GM12878 (cell line): ENCODE results near the gene YEATS4. TPM values are rescaled to one million over a fixed set of nuclear protein-coding genes. Genes with fewer than 3 reads are reported as not detected.

Experiments
- ATAC-seq: fragments of 200-7000 bp; cut with Tn5 transposase; 3 replicates; pipeline ENCODE4 v1.9.1; 2020; ENCODE audit warnings: mild to moderate bottlenecking, moderate library complexity
- BruUV-seq: library from RNA; stranded (reverse); fragments of 400-500 nt; replicated peaks from 2 replicates; lab custom pipeline; 2021; lab: Mats Ljungman, UMichigan
- CTCF ChIA-PET: fragments of 300-600 bp; sonication (Branson Sonifier 250); formaldehyde crosslinking; extraction: SDS; loops from one replicate; lab custom pipeline; 2021; ENCODE audit warnings: inconsistent platforms; lab: Yijun Ruan, JAX
- POLR2A ChIA-PET: fragments of 350-600 bp; formaldehyde crosslinking; extraction: SDS; loops from one replicate; lab custom pipeline; 2021; ENCODE audit warnings: inconsistent platforms; lab: Charles Lee
- RAD21 ChIA-PET: fragments of 300-600 bp; sonication (Branson Sonifier 250); formaldehyde crosslinking; loops from one replicate; lab custom pipeline; 2023; ENCODE audit warnings: antibody characterized with exemption; ENCODE audit not compliant: unreplicated experiment; lab: Charles Lee
- SMC1A ChIA-PET: fragments of 300-600 bp; sonication (Branson Sonifier 250); formaldehyde crosslinking; loops from one replicate; lab custom pipeline; 2023; ENCODE audit not compliant: unreplicated experiment, uncharacterized antibody; lab: Charles Lee
- DNase-seq: peaks from one replicate; pipeline ENCODE4 v3.0.0-alpha.2; 2011; ENCODE audit warnings: low read depth, low spot score
- FAIRE-seq: peaks from 3 replicates; lab custom pipeline; 2011; peaks lifted over from hg19 to GRCh38; lab: Jason Lieb, UNC
- H2AFZ ChIP-seq: 2 replicates; pipeline ENCODE4 v1.6.0; 2011; ENCODE audit warnings: low read depth, low read length, control low read depth; ENCODE audit not compliant: control insufficient read depth
- H3K27ac ChIP-seq: 2 replicates; pipeline ENCODE4 v1.5.1; 2011; ENCODE audit warnings: control low read depth; ENCODE audit not compliant: control insufficient read depth, insufficient read depth
- H3K27me3 ChIP-seq, 2 experiments: replicated peaks in 1 of 2; 2 replicates each; pipeline versions ENCODE4 v1.6.0 to v1.6.1; 2011; ENCODE audit warnings: low read length in 1 of 2; ENCODE audit not compliant: control insufficient read depth in 2 of 2, insufficient read depth in 2 of 2
- H3K36me3 ChIP-seq, 2 experiments: 2 replicates each; pipeline ENCODE4 v1.5.1; 2011; ENCODE audit warnings: low read length in 1 of 2; ENCODE audit not compliant: control insufficient read depth in 2 of 2, insufficient read depth in 2 of 2
- H3K4me1 ChIP-seq: 2 replicates; pipeline ENCODE4 v1.6.1; 2011; ENCODE audit warnings: mild to moderate bottlenecking, low read length, moderate library complexity, mixed read lengths; ENCODE audit not compliant: control insufficient read depth, insufficient read depth
- H3K4me2 ChIP-seq: 2 replicates; pipeline ENCODE4 v1.6.0; 2011; ENCODE audit warnings: control low read depth; ENCODE audit not compliant: control insufficient read depth, insufficient read depth
- H3K4me3 ChIP-seq: fragments of 200-600 bp; sonication (generic); 2 replicates; pipeline ENCODE4 v1.5.1; 2016
- H3K79me2 ChIP-seq: 2 replicates; pipeline ENCODE4 v1.6.0; 2011; ENCODE audit warnings: low read length; ENCODE audit not compliant: control insufficient read depth, insufficient read depth
- H3K9ac ChIP-seq: 2 replicates; pipeline ENCODE4 v1.8.0; 2011; ENCODE audit warnings: low read length, control low read depth, mixed read lengths; ENCODE audit not compliant: control insufficient read depth, insufficient read depth
- H3K9me3 ChIP-seq: replicated peaks from 3 replicates; pipeline ENCODE4 v1.5.1; 2011; ENCODE audit warnings: mild to moderate bottlenecking, low read length; ENCODE audit not compliant: control insufficient read depth, insufficient read depth
- H4K20me1 ChIP-seq: 2 replicates; pipeline ENCODE4 v1.6.0; 2011; ENCODE audit not compliant: control insufficient read depth, insufficient read depth
- EZH2 ChIP-seq: IDR thresholded peaks from 2 replicates; pipeline ENCODE4 v1.6.1; 2012; ENCODE audit warnings: low read depth, mild to moderate bottlenecking, control low read depth, inconsistent platforms, low read length, borderline replicate concordance; ENCODE audit not compliant: control insufficient read depth
- HCFC1 ChIP-seq: fragments of 150-350 bp; IDR thresholded peaks from 2 replicates; pipeline ENCODE4 v1.6.1; 2014; ENCODE audit warnings: low read length
- HSF1 ChIP-seq: fragments of 150-350 bp; IDR thresholded peaks from 2 replicates; pipeline ENCODE4 v1.6.1; 2014; ENCODE audit warnings: mild to moderate bottlenecking, low read depth, low read length
- MTA3 ChIP-seq: IDR thresholded peaks from 2 replicates; pipeline ENCODE4 v1.6.1; 2012; ENCODE audit warnings: low read length, inconsistent platforms, borderline replicate concordance
- NR2C2 ChIP-seq: IDR thresholded peaks from 2 replicates; pipeline ENCODE4 v1.6.1; 2011; ENCODE audit warnings: borderline replicate concordance, low read depth; ENCODE audit not compliant: control insufficient read depth, insufficient read length
- RAD21 ChIP-seq: IDR thresholded peaks from 2 replicates; pipeline ENCODE4 v1.6.1; 2011; ENCODE audit warnings: mild to moderate bottlenecking, low read depth, low read length, moderate library complexity; ENCODE audit not compliant: insufficient read depth
- RBBP5 ChIP-seq: fragments of 200-600 bp; sonication (generic); conservative IDR thresholded peaks from 2 replicates; pipeline ENCODE4 v1.6.1; 2016
- RCOR1 ChIP-seq: conservative IDR thresholded peaks from 2 replicates; pipeline ENCODE4 v1.6.1; 2012; ENCODE audit warnings: low read depth, low read length, improper control_type of control experiment
- SMAD1 ChIP-seq: fragments of 450-650 bp; IDR thresholded peaks from 2 replicates; pipeline ENCODE4 v1.6.1; 2018; ENCODE audit warnings: mild to moderate bottlenecking, low read depth; ENCODE audit not compliant: partially characterized antibody
- SMC3 ChIP-seq: IDR thresholded peaks from 2 replicates; pipeline ENCODE4 v1.6.1; 2011; ENCODE audit warnings: low read length, improper control_type of control experiment, borderline replicate concordance
- SPI1 ChIP-seq: IDR thresholded peaks from 2 replicates; pipeline ENCODE4 v1.6.1; 2011; ENCODE audit warnings: low read depth, mild to moderate bottlenecking, low read length, moderate library complexity, borderline replicate concordance; ENCODE audit not compliant: insufficient read depth
- SREBF1 ChIP-seq: IDR thresholded peaks from 2 replicates; pipeline ENCODE4 v1.6.1; 2012; ENCODE audit warnings: mild to moderate bottlenecking, low read length
- STAT1 ChIP-seq: fragments of 450-650 bp; conservative IDR thresholded peaks from 2 replicates; pipeline ENCODE4 v1.6.1; 2014; ENCODE audit warnings: antibody characterized with exemption, mild to moderate bottlenecking
- STAT3 ChIP-seq: IDR thresholded peaks from 2 replicates; pipeline ENCODE4 v1.6.1; 2011; ENCODE audit warnings: low read depth, low read length, improper control_type of control experiment
- ZNF217 ChIP-seq: fragments of 450-650 bp; IDR thresholded peaks from 2 replicates; pipeline ENCODE4 v1.6.1; 2017; ENCODE audit warnings: antibody characterized with exemption, mild to moderate bottlenecking
- ZNF24 ChIP-seq: fragments of 450-650 bp; IDR thresholded peaks from 2 replicates; pipeline ENCODE4 v1.6.1; 2017; ENCODE audit warnings: antibody characterized with exemption, mild to moderate bottlenecking
- WGBS: methylation state at CpG from one replicate; pipeline ENCODE4 v1.1.6; 2016; ENCODE audit warnings: low lambda C conversion rate; ENCODE audit not compliant: insufficient replicate concordance, insufficient coverage; ENCODE audit errors: missing lambda C conversion rate; 5-methylcytosine and 5-hydroxymethylcytosine counted together
- in situ Hi-C: fragments of 300-500 bp; cut with MboI; formaldehyde crosslinking; loops from 9 replicates; pipeline ENCODE4 v1.14.3; 2018; ENCODE audit warnings: mixed read lengths
- intact Hi-C: fragments of 100-400 bp; cut with micrococcal nuclease; formaldehyde crosslinking; loops from one replicate; pipeline ENCODE4 v1.14.2; 2022; ENCODE audit not compliant: unreplicated experiment
- polyA plus RNA-seq, 11 experiments: library from polyadenylated mRNA; depleted of rRNA in 4 of 11; unstranded in 6 of 11; stranded (reverse) in 5 of 11; fragments of >200 nt; fragmentation: Nextera tagmentation in 4 of 11; fragmentation: Illumina TruSeq in 1 of 11; extraction: Ambion mirVana in 4 of 11; extraction: Trizol in 1 of 11; gene quantifications; 1 replicate in 1 of 11; 2 replicates in 10 of 11; pipeline versions ENCODE4 v1.2.1 to v1.2.3, GENCODE V29; 2011 to 2016; ENCODE audit warnings: inconsistent platforms in 2 of 11, missing spikeins in 2 of 11, low read depth in 1 of 11
- total RNA-seq, 4 experiments: library from RNA; depleted of rRNA in 3 of 4; stranded (reverse); fragments of >200 nt in 3 of 4; fragmentation: Illumina TruSeq in 1 of 4; extraction: Trizol in 1 of 4; gene quantifications; 2 replicates each; pipeline versions ENCODE4 v1.2.1 to v1.2.3, GENCODE V29; 2013 to 2021
- TF ChIP-seq, protein P1 (sequence below): IDR thresholded peaks from 2 replicates; pipeline ENCODE4 v1.6.1; 2011; ENCODE audit warnings: borderline replicate concordance, low read depth, mild to moderate bottlenecking, moderate library complexity, low read length; ENCODE audit not compliant: insufficient read depth, poor library complexity, severe bottlenecking

Gene YEATS4
- total and polyA plus RNA-seq, 10 of the 15 experiments (the other 5 are each of a cell fraction or from before 2014, with no cell fraction given), result 23.8 to 45.4 (median 36.8) TPM

DNA sequence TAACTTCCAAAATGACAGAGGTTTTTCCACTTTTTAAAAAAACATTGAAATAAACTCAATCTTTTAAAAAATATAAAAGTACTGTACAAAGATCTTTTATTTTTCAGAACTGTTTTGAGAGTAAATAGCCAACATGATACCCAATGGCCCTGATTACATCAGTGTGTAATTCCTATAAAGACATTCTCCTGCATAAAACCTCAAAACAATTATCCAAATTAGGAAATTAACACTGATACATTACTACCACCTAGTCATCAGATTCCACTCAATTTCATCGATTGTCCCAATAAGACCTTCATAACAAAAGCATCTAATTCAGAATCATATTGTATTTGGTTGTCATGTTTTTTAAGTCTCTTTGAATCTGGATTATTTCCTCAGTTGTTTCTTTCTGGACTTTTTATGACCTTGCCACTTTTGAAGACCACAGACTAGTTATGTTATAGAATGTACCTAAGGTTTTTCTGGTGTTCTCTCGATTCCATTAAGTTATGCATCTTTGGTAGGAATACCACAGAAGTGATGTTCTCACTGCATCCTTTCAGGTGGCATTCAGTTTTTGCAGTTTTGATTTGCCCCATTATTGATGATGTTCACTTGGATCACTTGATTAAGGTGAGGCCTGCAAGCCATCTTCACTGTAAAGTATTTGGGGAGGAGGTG, 4.0 kb upstream of the YEATS4 start:
- H3K9me3 ChIP-seq, result no peaks in the 10 kb centered on the region
- ChIA-PET SMC1A (interaction anchor here (3.8 kb wide), 1 partner anchor 284 kb away, joined by 41 read pairs; no protein-coding TSS in a partner anchor), CTCF (interaction anchor here (1.9 to 3.7 kb wide), 3 partner anchors 8 to 284 kb away, joined by 12 to 93 read pairs (median 21); partner anchors contain the start of gene LYZ), RAD21 (interaction anchor here (3.6 kb wide), 1 partner anchor 284 kb away, joined by 44 read pairs; no protein-coding TSS in a partner anchor), POLR2A (no interaction called here)
- no peak overlapping the region for H3K9ac ChIP-seq
- no peak overlapping the region for H3K27ac ChIP-seq
- FAIRE-seq (no peak), ATAC-seq (no peak), DNase-seq (no peak)
- H3K79me2 ChIP-seq, result peaks cover 9% of the 10 kb centered on the region
- H4K20me1 ChIP-seq, result no peaks in the 10 kb centered on the region
- intact Hi-C loops, result loop anchor here (2.0 to 5.0 kb wide), 4 partner anchors 65 to 523 kb away; partner anchors contain the start of genes CCT2 and RAB3IP
- H3K4me3 ChIP-seq, result no peak overlapping the region
- H3K27me3 ChIP-seq, result no peaks in the 10 kb centered on the region
- no peak overlapping the region for H2AFZ ChIP-seq
- in situ Hi-C loops, result loop anchor here (5.0 kb wide), 2 partner anchors 217 to 282 kb away; no protein-coding TSS in a partner anchor
- BruUV-seq, result no TSS peak
- WGBS, result 44% methylated on average over 2 of the region's 2 CpGs
- no peaks in the 10 kb centered on the region for H3K36me3 ChIP-seq
- H3K4me1 ChIP-seq, result no peaks in the 10 kb centered on the region; the same call in 1 of the 2 replicates
- H3K4me2 ChIP-seq, result no peak overlapping the region
- no peak for TF ChIP-seq HCFC1
- TF ChIP-seq EZH2, result no peak
- no peak for TF ChIP-seq ZNF217
- no peak for TF ChIP-seq NR2C2
- TF ChIP-seq SMAD1, result no peak
- no peak for TF ChIP-seq HSF1
- no peak for TF ChIP-seq RAD21
- TF ChIP-seq SMC3, result no peak
- no peak for TF ChIP-seq MTA3
- TF ChIP-seq STAT1, result no peak
- TF ChIP-seq RCOR1, result no peak
- no peak for TF ChIP-seq ZNF24
- no peak for TF ChIP-seq SPI1
- TF ChIP-seq SREBF1, result no peak
- no peak for TF ChIP-seq RBBP5
- TF ChIP-seq, protein P1, sequence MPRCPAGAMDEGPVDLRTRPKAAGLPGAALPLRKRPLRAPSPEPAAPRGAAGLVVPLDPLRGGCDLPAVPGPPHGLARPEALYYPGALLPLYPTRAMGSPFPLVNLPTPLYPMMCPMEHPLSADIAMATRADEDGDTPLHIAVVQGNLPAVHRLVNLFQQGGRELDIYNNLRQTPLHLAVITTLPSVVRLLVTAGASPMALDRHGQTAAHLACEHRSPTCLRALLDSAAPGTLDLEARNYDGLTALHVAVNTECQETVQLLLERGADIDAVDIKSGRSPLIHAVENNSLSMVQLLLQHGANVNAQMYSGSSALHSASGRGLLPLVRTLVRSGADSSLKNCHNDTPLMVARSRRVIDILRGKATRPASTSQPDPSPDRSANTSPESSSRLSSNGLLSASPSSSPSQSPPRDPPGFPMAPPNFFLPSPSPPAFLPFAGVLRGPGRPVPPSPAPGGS, result no peak
- TF ChIP-seq STAT3, result no peak
